ENCODE data around the gene PRKD2.

DNA sequence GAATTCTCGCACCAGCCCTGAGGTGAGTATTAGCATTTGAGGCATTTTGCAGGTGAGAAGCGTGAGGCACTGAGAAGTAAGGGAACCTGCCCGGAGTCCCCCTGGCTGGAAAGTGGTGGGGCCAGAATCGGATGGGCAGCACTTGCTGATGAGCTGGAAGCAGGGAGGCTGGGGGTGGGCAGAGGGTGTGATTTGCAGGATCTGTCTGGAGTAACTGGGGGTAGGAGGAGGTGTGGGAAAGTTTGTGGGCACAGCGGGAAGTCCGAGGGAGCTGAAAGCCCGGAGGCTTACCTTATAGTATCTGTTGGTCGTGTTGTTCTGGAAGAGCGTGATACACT, 20.1 kb downstream of the PRKD2 start:
- TF ChIP-seq EZH2 (IDR thresholded peaks at IDR 0.05; ENCODE audit: insufficient read depth, poor library complexity, severe bottlenecking) (no peak), EZH2phosphoT487 (IDR thresholded peaks at IDR 0.05; ENCODE audit: insufficient read depth, low read depth) (no peak)

All from GM23248 (cell line).